Measurements from ENCODE around the gene RPS18.

GRCh38 chr6:33297406-33297955, 25.6 kb downstream of the RPS18 start:
- TF ChIP-seq POLR2A (IDR thresholded peaks at IDR 0.05; ENCODE audit: low read length) (no peak), GATA1 (IDR thresholded peaks at IDR 0.05; ENCODE audit: low read depth, low read length) (no peak)

Measured in erythroblast (primary cell).